Neural progenitor cell (in vitro differentiated cells): Measurements from ENCODE around the gene EAPP.

Source experiments
- CTCF ChIP-seq: fragments of 200-600 bp; sonication (generic); IDR thresholded peaks from 2 replicates; pipeline ENCODE4 v1.5.1; 2017; ENCODE audit warnings: antibody characterized with exemption, mild to moderate bottlenecking
- EZH2phosphoT487 ChIP-seq: fragments of 200-600 bp; sonication (generic); IDR thresholded peaks from 2 replicates; pipeline ENCODE4 v1.6.1; 2017; ENCODE audit warnings: antibody characterized with exemption

- TF ChIP-seq CTCF (no peak), EZH2phosphoT487 (no peak)
Observed at GRCh38 chr14:34466691-34467090, 72.8 kb downstream of the EAPP start.
